HTR-8/SVneo (cell line): ENCODE data around the gene CNDP1.

ENCODE experiments used
- DNase-seq: peaks from one replicate; pipeline ENCODE4 v3.0.0; 2011; ENCODE audit warnings: low spot score, mixed read lengths; ENCODE audit not compliant: insufficient read length
- FAIRE-seq: peaks from 2 replicates; lab custom pipeline; 2011; peaks lifted over from hg19 to GRCh38; lab: Jason Lieb, UNC

The CNDP1 gene

DNA sequence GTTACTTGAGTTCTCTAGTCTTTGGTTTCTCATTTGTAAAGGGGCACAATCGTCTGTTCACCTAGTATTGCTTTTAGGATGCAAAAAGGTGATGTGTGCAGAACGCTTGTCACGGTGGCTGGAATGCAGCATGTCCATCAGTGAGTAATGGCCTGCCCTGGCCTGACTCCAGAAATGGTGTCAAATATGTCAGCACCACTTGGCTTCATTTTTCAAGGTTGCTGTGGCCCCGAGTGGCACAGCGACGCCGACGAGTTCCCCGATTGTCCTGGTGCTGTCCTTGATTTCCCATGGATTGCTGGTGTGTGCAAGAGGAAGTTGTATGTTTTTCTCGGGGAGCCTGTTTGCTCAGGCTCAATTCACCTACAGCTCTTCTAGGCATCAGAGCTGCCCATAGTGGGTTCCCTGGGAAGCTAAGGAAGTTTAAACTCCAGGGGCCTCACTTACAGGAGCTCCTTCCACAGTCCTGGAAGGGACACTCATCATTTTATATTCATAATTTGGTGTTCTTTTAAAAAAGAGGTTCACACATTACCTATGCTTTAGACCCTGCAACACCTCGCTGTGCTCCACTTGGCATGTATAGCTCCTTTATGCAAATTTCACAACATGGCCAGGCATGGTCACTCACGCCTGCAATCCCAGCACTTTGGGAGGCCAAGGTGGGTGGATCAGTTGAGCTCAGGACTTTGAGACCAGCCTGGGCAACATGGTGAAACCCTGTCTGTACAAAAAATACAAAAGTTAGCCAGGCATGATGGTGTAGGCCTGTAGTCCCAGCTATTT lies 37.8 kb downstream of the CNDP1 start:
- no peak for DNase-seq
- FAIRE-seq, result no peak

DNA sequence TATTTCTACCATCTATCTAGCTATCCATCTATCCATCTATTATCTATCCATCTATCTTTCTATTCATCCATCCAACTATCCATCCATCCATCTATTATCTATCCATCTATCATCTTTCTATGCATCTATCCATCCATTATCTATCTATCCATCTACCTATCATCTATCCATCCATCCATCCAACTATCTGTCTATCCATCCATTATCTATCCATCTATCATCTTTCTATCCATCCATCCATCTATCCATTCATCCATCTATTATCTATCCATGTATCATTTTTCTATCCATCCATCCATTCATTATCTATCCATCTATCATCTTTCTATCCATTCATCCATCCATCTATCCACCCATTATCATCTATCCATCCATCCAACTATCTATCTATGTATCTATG lies 38.8 kb downstream of the CNDP1 start:
- FAIRE-seq (no peak), DNase-seq (no peak)

DNA sequence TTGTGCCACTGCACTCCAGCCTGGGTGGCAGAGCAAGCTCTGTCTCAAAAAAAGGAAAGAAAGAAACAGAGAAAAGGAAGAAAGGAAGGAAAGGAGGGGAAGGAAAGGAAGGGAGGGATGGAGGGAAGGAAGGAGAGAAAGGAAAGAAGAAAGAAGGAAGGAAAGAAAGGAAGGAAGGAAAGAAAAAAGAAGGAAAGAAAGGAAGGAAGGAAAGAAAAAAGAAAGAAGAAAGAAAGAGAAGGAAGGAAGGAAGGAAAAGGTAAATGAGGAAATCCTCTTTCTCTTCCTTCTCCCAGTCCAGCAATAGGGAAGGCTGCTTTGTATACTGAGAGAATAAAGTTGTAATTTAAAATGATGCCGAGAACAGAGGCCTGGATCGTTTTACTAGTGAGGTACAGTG lies 40.6 kb downstream of the CNDP1 start:
- DNase-seq (no peak), FAIRE-seq (no peak)

DNA sequence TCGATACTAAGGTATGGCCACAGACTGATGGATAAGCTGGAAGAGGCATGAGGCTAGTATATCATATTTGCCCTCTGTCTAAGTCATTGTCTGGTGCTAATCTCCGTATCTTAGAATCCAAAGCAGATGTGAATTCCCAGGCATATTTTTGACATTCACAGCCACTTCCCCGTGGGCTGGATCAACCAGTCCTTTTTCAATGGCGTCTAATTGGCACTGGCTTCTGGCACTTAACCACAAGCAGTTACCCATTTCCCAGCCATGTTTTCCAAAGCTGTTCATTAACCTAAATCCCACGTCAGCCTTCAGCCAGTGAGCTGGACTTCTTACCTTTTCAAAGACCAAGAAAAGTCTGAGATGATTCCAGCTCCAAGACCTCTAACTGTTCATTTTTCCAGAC lies 42.7 kb downstream of the CNDP1 start:
- no peak for DNase-seq
- no peak for FAIRE-seq

DNA sequence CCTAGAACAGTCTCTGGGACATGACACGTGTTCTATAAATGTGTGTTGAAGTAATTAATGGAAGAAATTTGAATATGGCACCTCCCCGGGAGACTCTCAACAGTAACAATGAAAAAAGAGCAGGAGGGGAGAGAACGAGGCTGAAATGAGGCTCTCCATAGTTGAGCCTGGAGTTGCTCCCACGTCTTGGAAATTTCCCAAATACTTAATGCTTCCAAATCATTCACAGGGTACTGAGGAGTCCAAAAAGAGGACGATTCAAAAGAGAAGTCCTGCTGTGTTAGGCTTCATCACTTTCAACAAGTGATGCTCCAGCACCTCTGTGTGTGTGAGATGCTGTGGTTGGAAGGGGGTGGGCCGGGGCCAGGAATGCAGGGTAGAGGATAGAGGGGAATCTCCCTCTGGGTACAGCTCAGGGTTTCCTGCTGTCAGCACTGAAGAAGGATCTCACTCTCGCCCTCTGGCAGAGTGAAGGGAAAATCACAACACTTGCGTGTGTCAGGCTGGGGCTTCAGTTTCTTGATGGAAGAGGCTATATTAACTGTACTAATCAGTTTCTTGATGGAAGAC lies 45.3 kb downstream of the CNDP1 start:
- FAIRE-seq, result no peak
- no peak for DNase-seq

DNA sequence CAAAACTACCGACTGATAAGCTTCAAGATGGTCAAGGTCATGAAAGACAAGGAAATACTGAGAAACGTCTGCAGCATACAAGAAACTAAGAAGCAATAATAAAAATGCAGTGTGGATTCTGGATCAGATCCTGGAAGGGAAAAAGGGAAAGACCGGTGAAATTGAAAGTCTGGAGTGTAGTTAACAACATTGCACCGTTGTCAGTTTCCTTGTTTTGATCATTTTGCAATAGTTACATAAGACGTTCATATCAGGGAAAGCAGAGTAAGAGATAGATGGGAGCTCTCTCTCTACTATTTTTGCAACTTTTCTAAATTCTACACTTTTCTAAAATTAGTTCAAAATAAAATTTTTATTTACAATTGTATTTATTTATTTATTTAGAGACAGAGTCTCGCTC lies 48.3 kb downstream of the CNDP1 start:
- FAIRE-seq (no peak), DNase-seq (no peak)

DNA sequence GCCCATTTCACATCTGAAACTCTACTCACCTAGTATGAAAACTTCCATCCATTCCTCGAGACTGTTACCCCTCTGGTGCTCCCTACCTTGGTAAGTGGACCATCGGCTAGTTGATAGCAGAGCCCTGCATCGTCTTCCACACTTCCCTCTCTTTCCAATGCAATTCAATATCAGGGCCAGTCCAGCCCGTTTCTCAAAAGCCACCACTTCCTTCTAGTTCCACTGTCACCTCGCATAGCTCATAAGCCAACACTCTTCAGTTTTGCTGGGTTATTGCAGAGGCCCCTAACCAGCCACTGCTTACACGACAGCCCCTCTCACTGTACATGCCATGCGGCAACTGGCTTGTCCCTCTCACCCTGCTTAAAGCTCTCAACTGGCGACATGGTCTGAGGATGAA lies 53.1 kb downstream of the CNDP1 start:
- no peak for DNase-seq
- no peak for FAIRE-seq

DNA sequence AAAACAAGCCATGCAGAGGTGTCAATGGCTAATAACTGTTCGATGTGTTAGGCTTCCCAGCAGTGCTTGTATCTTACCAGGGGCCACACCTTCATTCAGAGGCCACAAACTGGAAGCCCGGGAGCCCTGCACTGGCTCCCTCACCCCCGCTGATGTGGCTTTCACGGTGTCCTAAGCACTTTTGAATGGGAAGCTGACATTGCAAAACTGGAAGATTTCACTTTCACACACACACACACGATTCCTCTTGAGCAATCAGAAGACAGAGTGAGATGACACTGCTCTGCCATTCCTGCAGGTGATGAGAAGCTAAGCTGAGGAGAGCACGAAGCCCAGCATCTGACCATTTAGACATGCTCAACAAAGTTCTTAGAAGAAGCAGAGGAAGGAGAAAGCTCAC lies 54.7 kb downstream of the CNDP1 start:
- FAIRE-seq, result no peak

DNA sequence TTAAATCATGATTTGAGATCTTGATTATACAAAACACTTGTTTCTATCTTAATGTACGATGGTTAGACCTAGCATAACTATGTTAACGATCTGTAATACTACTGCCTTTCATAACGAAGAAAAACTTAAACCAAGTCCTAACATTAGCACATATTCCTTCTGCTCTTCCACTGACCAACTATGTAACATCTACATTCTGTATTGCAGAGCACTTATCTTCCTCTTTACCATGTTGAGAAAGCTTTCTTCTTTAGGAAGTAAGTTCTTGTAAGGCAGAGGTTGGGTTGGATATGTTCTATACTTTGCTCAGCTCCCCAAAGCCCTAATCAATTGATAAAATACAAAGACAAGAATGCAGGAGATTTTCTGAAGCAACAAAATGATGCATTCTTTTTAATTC lies 55.5 kb downstream of the CNDP1 start:
- FAIRE-seq (no peak), DNase-seq (no peak)

More for the DNA sequence above, 54.7 kb downstream of the CNDP1 start:
- no peak for DNase-seq

DNA sequence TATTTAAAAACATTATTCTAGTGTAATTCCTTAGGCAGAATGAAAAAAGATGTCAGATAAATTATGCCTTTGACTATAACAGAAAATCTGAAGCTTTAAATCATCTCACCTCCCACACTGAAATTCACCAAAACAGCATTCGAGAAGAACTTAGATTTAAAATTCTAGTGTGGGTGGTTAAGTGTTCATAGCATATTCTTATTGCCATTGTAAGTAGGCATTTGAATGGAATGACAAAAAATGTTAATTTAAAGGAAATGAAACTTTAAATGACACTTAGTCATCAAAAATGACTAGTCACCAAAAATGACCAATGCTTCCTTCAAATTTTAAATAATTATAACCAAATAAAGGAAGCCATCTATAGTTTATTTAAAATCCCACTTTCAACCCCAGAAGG lies 56.4 kb downstream of the CNDP1 start:
- FAIRE-seq, result no peak
- DNase-seq, result no peak

DNA sequence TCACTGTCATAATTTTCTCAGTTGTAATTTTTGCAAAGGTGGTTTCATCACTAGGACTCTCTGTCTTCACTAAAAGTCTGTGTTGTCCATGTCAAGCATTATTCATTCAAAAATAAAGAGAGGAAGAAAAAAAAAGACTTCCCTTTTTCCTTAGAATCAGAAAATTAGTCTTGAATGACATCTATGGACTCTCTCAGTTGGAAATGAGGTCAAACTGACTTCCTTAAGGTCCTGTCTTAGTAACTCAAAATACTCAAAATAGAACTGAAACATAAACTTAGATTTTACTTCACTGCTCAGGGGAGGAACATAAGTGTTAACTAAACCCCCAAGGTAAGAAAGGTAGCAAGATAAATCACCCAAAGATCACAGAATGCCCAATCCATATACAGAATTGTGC lies 61.1 kb downstream of the CNDP1 start:
- no peak for DNase-seq
- no peak for FAIRE-seq

DNA sequence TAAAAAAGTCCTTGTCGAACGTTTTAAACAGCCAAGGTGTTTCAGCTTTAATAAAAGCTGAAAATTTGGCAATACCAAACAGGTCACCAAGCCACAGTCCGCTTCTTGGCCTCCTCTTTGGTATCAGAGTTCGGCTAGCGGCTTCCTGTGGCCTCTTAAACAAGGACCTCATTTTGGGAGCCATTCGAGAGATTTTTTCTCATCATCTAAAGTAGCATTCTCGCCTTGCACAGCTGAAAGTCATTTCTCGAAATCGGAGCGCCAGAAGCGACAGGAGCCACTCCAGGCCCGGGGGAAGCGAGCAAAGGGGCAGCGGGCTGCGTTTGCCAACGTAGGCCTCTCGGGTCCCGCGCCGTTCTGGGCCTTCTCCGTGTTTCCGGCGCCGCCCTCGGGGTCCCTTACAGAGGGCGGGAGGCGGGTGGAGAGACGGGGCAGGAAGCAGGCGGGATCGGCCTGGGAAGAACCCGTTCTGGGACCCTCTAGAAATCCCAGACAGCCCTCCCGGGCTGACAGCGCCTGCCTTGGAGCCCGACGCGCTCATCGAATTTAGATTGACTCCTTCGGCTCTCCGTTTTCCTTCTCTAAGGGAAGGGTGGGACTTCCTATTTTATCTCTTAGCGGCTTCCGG lies 62.8 kb downstream of the CNDP1 start:
- DNase-seq, result peak; percentile 17
- no peak for FAIRE-seq

DNA sequence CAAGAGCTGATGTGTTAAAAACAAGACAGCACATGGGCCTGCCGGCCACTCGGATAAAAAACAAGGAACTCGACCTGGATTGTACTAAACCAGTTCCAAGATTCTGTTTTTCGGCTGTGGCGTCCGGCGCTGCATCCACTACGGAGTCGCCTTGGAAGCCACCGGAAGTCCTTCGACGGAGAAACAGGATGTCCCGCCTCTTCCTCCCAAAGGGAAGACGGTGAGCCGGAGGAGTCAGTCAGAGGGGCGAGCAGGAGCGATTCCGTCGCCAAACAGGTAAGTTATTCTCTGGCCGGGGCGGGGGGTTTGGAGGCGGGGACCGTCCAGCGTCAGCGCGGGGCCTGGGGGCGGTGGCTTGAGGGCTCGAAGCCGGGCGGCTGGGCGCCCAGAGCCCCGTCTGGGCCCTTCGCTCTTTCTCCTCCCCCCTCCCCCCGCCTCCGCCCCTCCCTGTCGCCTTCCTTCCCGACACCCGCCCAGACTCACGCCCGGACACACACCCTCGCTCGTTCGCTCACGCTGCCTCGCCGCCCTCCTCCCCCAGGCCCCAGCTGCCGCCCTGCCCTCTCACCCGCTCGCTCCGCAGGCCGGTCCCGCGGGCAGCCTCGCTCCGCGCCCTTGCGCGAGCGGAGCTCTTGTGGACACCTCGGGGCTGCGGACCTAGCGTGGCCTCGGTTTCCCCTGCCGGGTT lies 63.5 kb downstream of the CNDP1 start, which contains the start of gene ZNF407:
Gene ZNF407, plus strand, starts transcription at position 209 of the 688 bp plus-strand sequence. CDS start 33,150 bp downstream, outside the sequence.
- FAIRE-seq (peak; percentile 72), DNase-seq (peak; percentile 61)

DNA sequence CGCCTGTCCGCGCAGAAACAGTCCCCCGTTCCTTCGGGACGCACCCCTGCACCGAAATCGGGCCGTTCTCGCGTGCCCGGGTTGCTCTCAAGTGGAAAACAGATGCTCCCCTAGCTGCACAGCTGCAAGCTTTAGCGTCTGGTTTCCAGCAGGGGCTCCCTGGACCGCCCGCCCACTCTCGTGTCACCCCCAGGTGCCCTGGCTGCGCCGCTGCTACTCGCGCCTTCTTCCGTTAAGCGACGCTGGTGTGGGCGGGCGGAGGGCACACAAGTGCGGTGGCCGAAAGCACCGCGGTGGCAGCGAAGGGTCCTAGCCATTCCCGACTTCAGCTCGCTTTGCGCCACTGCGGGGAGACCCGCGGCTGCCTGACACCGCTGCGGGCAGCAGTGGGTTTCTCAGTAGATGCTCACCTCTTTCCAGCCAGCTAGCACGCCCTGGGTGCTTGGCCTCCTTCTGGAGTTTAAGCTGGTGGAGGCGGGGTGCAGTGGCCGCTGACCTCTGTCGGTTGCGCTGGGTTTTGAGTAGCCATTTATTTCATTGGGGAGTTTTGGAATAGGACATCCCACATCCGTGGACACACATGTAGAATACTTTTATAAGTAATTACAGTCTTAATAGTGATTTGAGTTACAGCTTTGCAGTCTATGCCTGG lies 64.2 kb downstream of the CNDP1 start:
- DNase-seq (peak; percentile 22), FAIRE-seq (no peak)

DNA sequence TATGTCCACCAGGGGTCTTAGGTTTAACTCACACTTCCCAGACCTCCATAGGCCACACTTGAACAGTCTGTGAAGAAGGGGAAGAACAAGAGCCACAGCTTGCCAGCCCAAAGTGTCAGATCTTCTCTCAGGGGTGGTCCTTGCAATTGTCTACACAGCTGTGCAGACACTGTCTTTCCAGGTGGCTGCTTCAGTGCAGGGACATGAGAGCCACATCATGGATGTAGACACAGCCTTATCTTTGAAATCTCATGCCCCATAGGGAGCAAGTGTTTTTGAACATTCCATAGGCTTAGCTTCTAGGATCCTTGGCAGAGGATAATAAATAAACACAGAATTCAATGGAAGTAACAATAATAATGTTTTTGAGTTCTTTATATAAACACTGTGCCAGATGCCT lies 70.1 kb downstream of the CNDP1 start:
- DNase-seq, result no peak
- no peak for FAIRE-seq

DNA sequence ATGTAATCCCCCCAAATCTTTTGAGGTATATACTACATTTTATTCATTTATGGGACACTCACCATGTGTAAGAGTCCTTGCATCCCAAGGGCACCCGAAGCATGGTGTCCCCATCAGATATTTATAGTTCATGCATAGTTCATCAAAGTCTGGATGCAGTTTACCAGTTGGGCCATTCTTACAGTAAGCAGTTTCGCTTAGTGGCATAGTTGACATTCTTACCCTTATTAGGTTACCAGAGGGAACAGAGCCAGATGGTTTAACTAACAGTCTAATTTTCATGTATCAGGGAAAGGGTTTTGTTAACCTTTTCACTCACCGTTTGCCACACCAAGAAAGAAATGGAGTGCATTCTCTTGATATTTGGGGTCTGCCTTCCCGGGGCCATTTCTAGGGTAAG lies 70.5 kb downstream of the CNDP1 start:
- DNase-seq (no peak), FAIRE-seq (no peak)

DNA sequence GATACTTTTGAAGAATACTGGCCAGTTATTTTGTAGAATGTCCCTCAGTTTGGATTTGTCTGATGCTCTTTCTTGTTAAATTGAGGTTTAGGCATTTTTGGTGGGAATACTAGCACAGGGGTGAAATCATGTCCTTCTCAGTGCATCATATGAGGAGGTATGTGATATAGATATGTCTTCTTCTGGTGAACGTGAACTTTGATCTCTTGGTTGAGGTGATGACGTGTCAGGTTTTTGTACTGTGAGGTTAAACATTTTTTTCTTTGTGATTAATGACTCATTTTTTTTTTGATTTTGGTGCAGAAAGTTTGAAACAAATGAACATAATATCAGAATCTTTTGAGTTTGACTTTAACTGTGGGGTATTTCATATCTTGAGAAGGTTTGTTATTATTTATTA lies 74.4 kb downstream of the CNDP1 start:
- FAIRE-seq (no peak), DNase-seq (no peak)

DNA sequence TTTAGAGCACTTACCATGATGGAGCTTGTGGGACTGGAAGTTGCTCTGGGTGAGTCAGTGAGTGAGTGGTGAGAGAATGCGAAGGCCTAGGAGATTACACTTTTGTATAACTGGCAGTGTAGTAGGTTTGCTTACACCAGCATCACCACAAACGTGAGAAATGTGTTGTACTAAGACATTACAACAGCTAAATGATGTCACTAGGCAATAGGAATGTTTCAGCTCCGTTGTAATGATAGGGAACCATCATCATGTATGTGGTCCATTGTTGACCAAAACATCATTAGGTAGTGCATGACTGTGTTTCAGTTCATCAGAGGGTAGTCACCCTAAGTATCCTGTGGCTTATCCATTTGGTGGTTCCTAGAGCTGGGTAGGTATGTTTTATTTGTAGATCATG lies 75.2 kb downstream of the CNDP1 start:
- FAIRE-seq, result no peak
- DNase-seq, result no peak

DNA sequence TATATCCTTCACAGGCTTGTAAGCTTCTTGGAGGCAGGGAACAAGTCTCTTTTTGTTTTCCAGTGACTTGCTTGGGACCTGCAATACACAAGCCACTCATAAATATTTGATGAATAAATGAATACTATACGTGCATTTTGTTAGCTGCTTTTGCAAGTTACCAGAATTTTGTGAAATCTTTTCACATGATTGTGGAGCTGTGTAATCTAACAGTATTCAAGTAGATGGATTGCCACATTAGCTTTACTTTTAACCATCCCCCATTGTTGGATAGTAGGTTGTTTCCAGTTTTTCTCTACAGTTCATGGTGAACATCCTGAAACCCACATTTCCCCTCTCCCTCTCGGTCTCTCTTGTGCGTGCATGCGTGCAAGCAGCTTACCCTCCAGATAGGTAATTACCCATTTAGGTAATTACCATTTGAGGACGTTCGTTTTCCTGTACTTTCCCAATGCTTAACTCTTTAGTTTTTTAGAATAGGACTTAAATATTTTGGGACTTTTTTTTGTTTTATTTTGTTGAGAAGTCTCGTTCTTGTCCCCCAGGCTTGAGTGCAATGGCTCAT lies 75.8 kb downstream of the CNDP1 start:
- no peak for DNase-seq
- FAIRE-seq, result no peak

DNA sequence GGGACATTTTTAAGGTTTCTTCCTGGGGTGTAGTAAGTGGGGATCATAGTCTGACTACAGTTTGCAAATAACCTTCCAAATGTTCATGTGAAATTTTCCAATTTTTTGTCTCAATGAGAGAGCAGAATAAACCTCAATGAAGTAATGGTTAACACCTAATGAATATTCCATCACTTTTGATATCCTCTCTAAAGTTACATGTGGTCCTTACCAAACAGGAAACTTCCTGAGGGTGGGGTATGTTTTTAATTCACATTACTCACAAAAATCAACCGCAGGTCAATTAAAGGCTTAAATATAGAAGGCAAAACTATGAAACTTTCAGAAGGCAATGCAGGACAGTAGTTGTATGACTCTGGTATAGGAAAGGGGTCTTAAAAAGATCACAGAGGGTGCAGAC lies 76.6 kb downstream of the CNDP1 start:
- no peak for FAIRE-seq
- no peak for DNase-seq
